Measurements from ENCODE around the gene ZNF236.
"Not testable (repeated sequence)": the region's sequence is repeated elsewhere in the genome, so short reads cannot be mapped to it uniquely, and the experiment has no call there.

- not testable (repeated sequence) for TF ChIP-seq CTCF, POLR2A, EP300, POLR2AphosphoS5 (IDR thresholded peaks at IDR 0.05)
Observed at GRCh38 chr18:76965555-76966151, 143.3 kb downstream of the ZNF236 start.

All from sigmoid colon (tissue), 4 donors.